ENCODE results near the gene NFE2L1. TPM values are rescaled to one million over a fixed set of nuclear protein-coding genes. Genes with fewer than 3 reads are reported as not detected.

NFE2L1 gene
- polyA plus RNA-seq, 1 of the 3 experiments (the other 2 are of a cell fraction): 159 TPM

DNA sequence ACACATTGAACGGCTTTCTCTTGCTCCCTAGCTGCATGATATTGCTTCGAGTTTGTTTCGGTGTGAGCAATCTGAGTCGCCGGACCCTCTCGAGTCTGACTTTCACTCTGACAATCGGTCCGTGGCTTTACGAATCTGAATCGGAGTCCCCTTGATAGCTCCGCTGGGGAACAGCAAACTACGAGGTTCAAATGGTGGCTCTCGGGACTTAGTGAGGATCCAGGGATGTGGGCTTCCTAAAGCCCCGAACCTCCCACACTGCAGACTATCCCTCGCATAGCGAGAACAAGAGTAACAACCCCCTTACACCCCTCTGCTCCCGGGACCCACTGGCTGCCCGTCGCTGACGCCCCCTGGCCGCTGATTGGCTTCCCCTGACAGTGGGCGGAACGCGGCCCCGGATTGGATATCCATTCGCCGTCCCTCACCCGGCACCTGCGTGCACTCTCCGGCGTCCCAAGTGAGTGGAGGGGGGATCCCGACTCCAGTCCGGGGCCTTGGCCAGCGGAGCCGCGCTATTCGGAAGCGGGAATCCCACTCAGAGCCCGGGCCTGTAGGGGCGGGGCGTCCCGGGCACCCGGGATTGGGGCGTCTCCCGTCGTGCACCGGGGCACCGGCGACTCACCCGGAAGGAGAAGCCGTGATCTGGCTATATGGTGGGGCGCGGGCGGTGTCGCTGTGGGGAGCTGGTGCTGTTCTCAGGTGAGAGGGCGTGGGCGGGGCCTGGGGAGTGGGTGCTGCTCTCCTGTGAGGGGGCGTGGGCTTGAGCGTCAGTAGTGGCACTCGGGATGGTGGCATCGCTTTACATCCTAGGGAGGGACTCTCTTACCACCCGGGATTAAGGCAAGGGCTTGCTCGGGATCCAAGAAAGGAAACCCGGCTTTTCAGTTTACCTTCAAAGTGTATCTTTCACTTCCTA is 59.2 kb downstream of the NFE2L1 start, which contains the start of gene SNX11:
Gene SNX11, plus strand, starts transcription at position 630 of the 919 bp plus-strand sequence. CDS start 4,278 bp downstream, outside the sequence.
- Histone ChIP-seq H3K79me2 (ENCODE audit: insufficient read depth) (peaks cover 48% of the 10 kb centered on the region), H3K9me2 (no peaks in the 10 kb centered on the region), H3K4me1 (ENCODE audit: control insufficient read depth in 1 of 2, insufficient read depth in 2 of 2, low read depth in 1 of 2, low read length in 1 of 2) (peaks cover 4 to 7% of the 10 kb centered on the region in 2 experiments; a peak in 3 of 4 replicates), H4K20me1 (ENCODE audit: insufficient read depth) (no peaks in the 10 kb centered on the region), H3K9ac (peak within 1 kb of the TSS; percentile 79), H3K36me3 (replicated peaks in 1 of 2; ENCODE audit: control insufficient read depth in 1 of 2, insufficient read depth in 2 of 2, low read length in 1 of 2) (peaks cover 0 to 5% of the 10 kb centered on the region in 2 experiments), H2AFZ (ENCODE audit: low read depth) (peak within 1 kb of the TSS; percentile 97), H3K27me3 (ENCODE audit: insufficient read depth) (no peaks in the 10 kb centered on the region), H3F3A (replicated peaks; ENCODE audit: insufficient read depth) (peaks cover 18% of the 10 kb centered on the region), H3K27ac (ENCODE audit: low read depth in 2 of 2, low read length in 1 of 2) (peak within 1 kb of the TSS; percentile 76 to 92), H3K4me3 (ENCODE audit: low read depth in 2 of 2, low read length in 1 of 2) (peak within 1 kb of the TSS; percentile 70 to 89), H3K4me2 (peak within 1 kb of the TSS; percentile 89), H3K9me3 (no peaks in the 10 kb centered on the region)
- under 1% methylated on average over 41 of the region's 64 CpGs for WGBS (ENCODE audit: low lambda C conversion rate)
- DNase-seq: peak; percentile 98
- POLR2A ChIA-PET: interaction anchor here (1.2 to 2.6 kb wide), 5 partner anchors 10 to 137 kb away, joined by 3 to 13 read pairs (median 4); partner anchors contain the start of gene NFE2L1
- CTCF ChIA-PET: interaction anchor here (0.7 to 6.7 kb wide), 13 partner anchors 9 to 266 kb away, joined by 3 to 46 read pairs (median 4); partner anchors contain the start of genes COPZ2 and SCRN2
- peak; percentile 90; the same call in 1 of the 2 replicates for TF ChIP-seq ELF1 (IDR thresholded peaks at IDR 0.05)
- TF ChIP-seq EZH2phosphoT487 (IDR thresholded peaks at IDR 0.05; ENCODE audit: borderline replicate concordance, low read depth): no peak
- TF ChIP-seq YY1 (IDR thresholded peaks at IDR 0.05; ENCODE audit: low read depth): peak; percentile 68; the same call in 1 of the 2 replicates
- TF ChIP-seq GABPA (IDR thresholded peaks at IDR 0.05; ENCODE audit: low read depth): peak; percentile 91
- peak; percentile 41; the same call in 1 of the 2 replicates for TF ChIP-seq SIN3A (IDR thresholded peaks at IDR 0.05; ENCODE audit: borderline replicate concordance, low read depth, low read length)
- no peak for TF ChIP-seq USF2 (IDR thresholded peaks at IDR 0.05; ENCODE audit: borderline replicate concordance, low read depth, low read length)
- peak; percentile 92 for TF ChIP-seq TAF1 (IDR thresholded peaks at IDR 0.05; ENCODE audit: borderline replicate concordance, low read depth, low read length)
- no peak for TF ChIP-seq RAD21 (IDR thresholded peaks at IDR 0.05; ENCODE audit: low read length)
- peak; percentile 64; the same call in 1 of the 2 replicates for TF ChIP-seq MAX (IDR thresholded peaks at IDR 0.05; ENCODE audit: low read depth)
- no peak for TF ChIP-seq FOXJ3 (CRISPR knock-in tag; IDR thresholded peaks at IDR 0.05)
- TF ChIP-seq PBX3 (IDR thresholded peaks at IDR 0.05): peak; percentile 74
- no peak for TF ChIP-seq RXRA (IDR thresholded peaks at IDR 0.05; ENCODE audit: borderline replicate concordance, low read depth)
- TF ChIP-seq RCOR1 (IDR thresholded peaks at IDR 0.05; ENCODE audit: low read length): peak; percentile 63; the same call in 1 of the 2 replicates
- TF ChIP-seq GATA2 (CRISPR knock-in tag; IDR thresholded peaks at IDR 0.05): no peak
- TF ChIP-seq SMC3 (IDR thresholded peaks at IDR 0.05; ENCODE audit: low read depth, low read length): no peak
- no peak for TF ChIP-seq FOXM1 (IDR thresholded peaks at IDR 0.05; ENCODE audit: low read depth)
- TF ChIP-seq NRF1 (IDR thresholded peaks at IDR 0.05; ENCODE audit: low read depth, low read length): no peak
- TF ChIP-seq JUND (IDR thresholded peaks at IDR 0.05): no peak
- peak; percentile 21; the same call in 1 of the 2 replicates for TF ChIP-seq CTCF (IDR thresholded peaks at IDR 0.05)
- TF ChIP-seq RFX5 (IDR thresholded peaks at IDR 0.05; ENCODE audit: low read length): peak; percentile 67
- no peak; the same call in 1 of the 2 replicates for TF ChIP-seq FOSL2 (IDR thresholded peaks at IDR 0.05; ENCODE audit: borderline replicate concordance, low read depth)
- no peak for TF ChIP-seq MEF2A (IDR thresholded peaks at IDR 0.05; ENCODE audit: borderline replicate concordance, low read depth)
- TF ChIP-seq, protein P1, sequence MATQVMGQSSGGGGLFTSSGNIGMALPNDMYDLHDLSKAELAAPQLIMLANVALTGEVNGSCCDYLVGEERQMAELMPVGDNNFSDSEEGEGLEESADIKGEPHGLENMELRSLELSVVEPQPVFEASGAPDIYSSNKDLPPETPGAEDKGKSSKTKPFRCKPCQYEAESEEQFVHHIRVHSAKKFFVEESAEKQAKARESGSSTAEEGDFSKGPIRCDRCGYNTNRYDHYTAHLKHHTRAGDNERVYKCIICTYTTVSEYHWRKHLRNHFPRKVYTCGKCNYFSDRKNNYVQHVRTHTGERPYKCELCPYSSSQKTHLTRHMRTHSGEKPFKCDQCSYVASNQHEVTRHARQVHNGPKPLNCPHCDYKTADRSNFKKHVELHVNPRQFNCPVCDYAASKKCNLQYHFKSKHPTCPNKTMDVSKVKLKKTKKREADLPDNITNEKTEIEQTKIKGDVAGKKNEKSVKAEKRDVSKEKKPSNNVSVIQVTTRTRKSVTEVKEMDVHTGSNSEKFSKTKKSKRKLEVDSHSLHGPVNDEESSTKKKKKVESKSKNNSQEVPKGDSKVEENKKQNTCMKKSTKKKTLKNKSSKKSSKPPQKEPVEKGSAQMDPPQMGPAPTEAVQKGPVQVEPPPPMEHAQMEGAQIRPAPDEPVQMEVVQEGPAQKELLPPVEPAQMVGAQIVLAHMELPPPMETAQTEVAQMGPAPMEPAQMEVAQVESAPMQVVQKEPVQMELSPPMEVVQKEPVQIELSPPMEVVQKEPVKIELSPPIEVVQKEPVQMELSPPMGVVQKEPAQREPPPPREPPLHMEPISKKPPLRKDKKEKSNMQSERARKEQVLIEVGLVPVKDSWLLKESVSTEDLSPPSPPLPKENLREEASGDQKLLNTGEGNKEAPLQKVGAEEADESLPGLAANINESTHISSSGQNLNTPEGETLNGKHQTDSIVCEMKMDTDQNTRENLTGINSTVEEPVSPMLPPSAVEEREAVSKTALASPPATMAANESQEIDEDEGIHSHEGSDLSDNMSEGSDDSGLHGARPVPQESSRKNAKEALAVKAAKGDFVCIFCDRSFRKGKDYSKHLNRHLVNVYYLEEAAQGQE (IDR thresholded peaks at IDR 0.05; ENCODE audit: low read depth, low read length): 0 out of 2 replicates have a peak, but pooled peaks have one; percentile 13

All from SK-N-SH (cell line).